Activated CD4-positive, alpha-beta memory T cell treated with anti-CD3 and anti-CD28 coated beads for 36 hours (primary cell): Measurements from ENCODE around the gene PABPN1. TPM values are rescaled to one million over a fixed set of nuclear protein-coding genes. Genes with fewer than 3 reads are reported as not detected.

Source experiments
- CTCF ChIA-PET: fragments of 350-600 bp; sonication (Branson Sonifier 250); formaldehyde crosslinking; loops from one replicate; lab custom pipeline; 2021; ENCODE audit warnings: antibody characterized with exemption, inconsistent platforms; lab: Charles Lee
- POLR2A ChIA-PET: fragments of 350-600 bp; sonication (Branson Sonifier 250); formaldehyde crosslinking; loops from one replicate; lab custom pipeline; 2021; ENCODE audit warnings: antibody characterized with exemption; lab: Charles Lee
- DNase-seq: peaks from one replicate; pipeline ENCODE4 v3.0.0-alpha.2; 2020
- H3K27ac Mint-ChIP-seq: one replicate; pipeline ENCODE4 v1.8.0; 2021; ENCODE audit warnings: mixed read lengths
- H3K27me3 Mint-ChIP-seq: one replicate; pipeline ENCODE4 v1.8.0; 2021; ENCODE audit warnings: mixed read lengths
- H3K36me3 Mint-ChIP-seq: one replicate; pipeline ENCODE4 v1.8.0; 2021; ENCODE audit warnings: mixed read lengths
- H3K4me1 Mint-ChIP-seq: one replicate; pipeline ENCODE4 v1.8.0; 2021; ENCODE audit warnings: low read depth, mixed read lengths
- H3K4me3 Mint-ChIP-seq: one replicate; pipeline ENCODE4 v1.8.0; 2021; ENCODE audit warnings: mild to moderate bottlenecking, mixed read lengths
- H3K9me3 Mint-ChIP-seq: one replicate; pipeline ENCODE4 v1.8.0; 2021; ENCODE audit warnings: mixed read lengths
- intact Hi-C: fragments of 100-400 bp; cut with micrococcal nuclease; formaldehyde crosslinking; loops from one replicate; pipeline ENCODE4 v1.15.1; 2023
- total RNA-seq, 2 experiments: library from RNA; stranded (reverse); gene quantifications; one replicate each; pipeline ENCODE4 v1.2.3, GENCODE V29; 2021

Gene PABPN1
- total RNA-seq, 2 experiments from 2014 or later = 198 to 209 TPM

DNA sequence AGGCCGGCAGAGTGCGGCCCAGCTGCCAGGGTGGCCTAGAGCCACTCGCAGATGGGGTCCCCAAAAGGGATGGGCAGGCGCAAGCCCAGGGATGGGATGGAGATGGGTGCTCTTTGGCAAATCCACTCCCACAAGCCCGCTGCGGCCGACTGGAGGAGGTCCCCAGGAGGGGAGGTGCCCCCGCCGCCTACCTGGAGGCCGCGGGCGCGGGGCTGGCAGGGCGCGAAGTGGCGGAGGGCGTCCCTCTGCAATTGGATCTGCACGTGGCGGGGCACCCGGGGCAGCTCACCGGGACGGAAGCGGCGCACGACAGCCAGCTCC lies 19.3 kb upstream of the PABPN1 start:
- intact Hi-C loops = loop anchor here (1.0 to 5.0 kb wide), 6 partner anchors 16 to 255 kb away; partner anchors contain the start of genes ACIN1, C14orf119, HOMEZ and NGDN
- POLR2A ChIA-PET = interaction anchor here (0.7 to 4.4 kb wide), 7 partner anchors 13 to 207 kb away, joined by 3 to 102 read pairs (median 3); partner anchors contain the start of genes ACIN1, C14orf119, HOMEZ and PABPN1
- CTCF ChIA-PET = interaction anchor here (1.0 to 4.6 kb wide), 15 partner anchors 10 to 234 kb away, joined by 3 to 76 read pairs (median 6); partner anchors contain the start of genes ACIN1, C14orf119, HOMEZ and PABPN1
- Mint-ChIP-seq H3K36me3 (peaks cover 8% of the 10 kb centered on the region), H3K27ac (peak overlapping the region; percentile 94), H3K4me1 (peaks cover 22% of the 10 kb centered on the region), H3K27me3 (peaks cover 7% of the 10 kb centered on the region), H3K9me3 (no peaks in the 10 kb centered on the region), H3K4me3 (peak overlapping the region; percentile 94)
- DNase-seq = no peak

GRCh38 chr14:23302290-23303225 lies 18.7 kb upstream of the PABPN1 start, which contains the start of gene PPP1R3E:
Gene PPP1R3E, minus strand, starts transcription at chr14:23302859. Its CDS starts 283 bp downstream, at chr14:23302576.
- H3K4me1 Mint-ChIP-seq = peaks cover 22% of the 10 kb centered on the region
- intact Hi-C loops = loop anchor here (2.0 to 5.0 kb wide), 2 partner anchors 66 to 255 kb away; partner anchors contain the start of gene THTPA
- H3K4me3 Mint-ChIP-seq = peak within 1 kb of the TSS; percentile 94
- peaks cover 12% of the 10 kb centered on the region for H3K27me3 Mint-ChIP-seq
- H3K27ac Mint-ChIP-seq = peak within 1 kb of the TSS; percentile 96
- ChIA-PET CTCF (interaction anchor here (0.6 to 4.6 kb wide), 13 partner anchors 10 to 234 kb away, joined by 3 to 76 read pairs (median 6); partner anchors contain the start of genes HOMEZ and PABPN1), POLR2A (interaction anchor here (0.7 to 4.4 kb wide), 8 partner anchors 13 to 207 kb away, joined by 3 to 102 read pairs (median 3); partner anchors contain the start of genes ACIN1, C14orf119, HOMEZ and PABPN1)
- peaks cover 3% of the 10 kb centered on the region for H3K36me3 Mint-ChIP-seq
- no peaks in the 10 kb centered on the region for H3K9me3 Mint-ChIP-seq
- DNase-seq = peak; percentile 93

DNA sequence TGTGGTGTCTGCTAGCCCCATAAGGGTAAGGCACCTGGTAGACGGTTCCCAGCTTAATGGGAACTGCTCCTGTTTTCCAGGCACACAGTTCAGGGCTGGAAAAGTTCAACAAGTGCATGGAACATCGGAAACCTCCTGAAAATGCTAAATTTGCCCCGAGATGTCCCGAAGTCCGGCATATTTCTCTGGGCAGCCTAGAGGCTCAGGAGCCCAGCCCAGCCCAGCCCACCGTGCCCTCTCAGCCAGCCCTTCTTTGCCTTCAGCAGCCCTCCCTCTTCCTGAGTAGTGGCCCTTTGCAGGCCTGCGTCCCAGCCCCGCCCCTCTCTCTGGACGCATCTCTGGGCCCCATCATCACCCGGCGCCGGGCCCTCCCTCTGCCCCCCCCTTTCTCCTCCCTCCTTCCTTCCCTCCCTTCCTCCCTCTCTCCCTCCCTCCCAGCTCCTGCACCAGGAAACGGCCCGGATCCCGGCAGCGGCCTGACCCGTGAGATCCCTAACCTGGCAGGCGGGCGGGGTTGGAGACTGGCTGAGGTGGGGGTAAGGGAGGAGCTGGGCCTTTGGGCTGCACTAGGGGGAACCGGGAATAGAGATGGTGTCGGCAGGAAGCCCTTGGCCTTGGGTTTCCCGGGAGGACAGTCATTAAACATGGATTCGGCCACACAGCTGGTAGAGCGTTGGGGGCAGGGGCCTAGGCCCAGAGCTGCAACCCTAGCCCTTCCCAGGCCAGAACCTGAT lies 14.7 kb upstream of the PABPN1 start, which contains the start of gene BCL2L2:
Gene BCL2L2, plus strand, starts transcription at position 422 of the 734 bp plus-strand sequence. CDS start 935 bp downstream, outside the sequence.
- no peaks in the 10 kb centered on the region for H3K36me3 Mint-ChIP-seq
- no peak for DNase-seq
- peaks cover 5% of the 10 kb centered on the region for H3K4me1 Mint-ChIP-seq
- no peak within 1 kb of the TSS for H3K4me3 Mint-ChIP-seq
- ChIA-PET POLR2A (no interaction called here), CTCF (interaction anchor here (0.9 to 2.6 kb wide), 4 partner anchors 11 to 73 kb away, joined by 3 to 7 read pairs (median 4); partner anchors contain the start of gene PABPN1)
- H3K9me3 Mint-ChIP-seq = no peaks in the 10 kb centered on the region
- H3K27ac Mint-ChIP-seq = no peak within 1 kb of the TSS
- peaks cover 22% of the 10 kb centered on the region for H3K27me3 Mint-ChIP-seq
- intact Hi-C loops = no loop called here

GRCh38 chr14:23307146-23307530 lies 14.1 kb upstream of the PABPN1 start:
- no peak for DNase-seq
- intact Hi-C loops = no loop called here
- ChIA-PET POLR2A (no interaction called here), CTCF (interaction anchor here (0.9 to 1.6 kb wide), 3 partner anchors 11 to 238 kb away, joined by 3 to 6 read pairs (median 3); no protein-coding TSS in a partner anchor)
- no peak overlapping the region for H3K27ac Mint-ChIP-seq
- no peaks in the 10 kb centered on the region for H3K9me3 Mint-ChIP-seq
- no peak overlapping the region for H3K4me3 Mint-ChIP-seq
- H3K27me3 Mint-ChIP-seq = peaks cover 22% of the 10 kb centered on the region
- no peaks in the 10 kb centered on the region for H3K36me3 Mint-ChIP-seq
- H3K4me1 Mint-ChIP-seq = peaks cover 5% of the 10 kb centered on the region

DNA sequence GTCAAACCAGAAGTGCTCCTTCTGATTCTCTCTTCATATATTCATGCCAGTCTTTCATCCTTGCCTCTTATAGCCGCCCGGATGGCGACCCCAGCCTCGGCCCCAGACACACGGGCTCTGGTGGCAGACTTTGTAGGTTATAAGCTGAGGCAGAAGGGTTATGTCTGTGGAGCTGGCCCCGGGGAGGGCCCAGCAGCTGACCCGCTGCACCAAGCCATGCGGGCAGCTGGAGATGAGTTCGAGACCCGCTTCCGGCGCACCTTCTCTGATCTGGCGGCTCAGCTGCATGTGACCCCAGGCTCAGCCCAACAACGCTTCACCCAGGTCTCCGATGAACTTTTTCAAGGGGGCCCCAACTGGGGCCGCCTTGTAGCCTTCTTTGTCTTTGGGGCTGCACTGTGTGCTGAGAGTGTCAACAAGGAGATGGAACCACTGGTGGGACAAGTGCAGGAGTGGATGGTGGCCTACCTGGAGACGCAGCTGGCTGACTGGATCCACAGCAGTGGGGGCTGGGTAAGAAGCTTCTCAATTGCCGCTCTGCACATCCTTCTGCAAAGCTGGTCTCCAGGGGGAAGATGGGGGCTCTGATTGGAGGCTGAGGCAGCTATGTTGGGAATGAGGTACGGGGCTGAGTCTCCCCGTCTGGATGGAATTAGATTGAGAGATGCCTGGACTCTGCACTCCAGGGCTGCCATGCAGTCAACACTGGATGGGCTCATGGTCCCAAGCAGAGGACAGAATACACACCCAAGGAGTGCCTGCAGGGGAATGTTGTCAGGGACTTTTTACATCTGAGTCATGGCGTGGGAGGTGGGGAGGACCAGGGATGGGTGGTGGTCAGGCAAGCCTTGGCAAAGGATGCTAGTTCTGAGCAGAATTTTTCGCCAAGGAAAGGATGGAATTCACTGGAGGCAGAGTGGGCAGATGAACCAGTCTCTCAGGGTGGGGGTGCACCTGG lies 13.3 kb upstream of the PABPN1 start:
- ChIA-PET CTCF (interaction anchor here (0.9 to 1.6 kb wide), 3 partner anchors 12 to 239 kb away, joined by 3 to 6 read pairs (median 3); no protein-coding TSS in a partner anchor), POLR2A (no interaction called here)
- no peaks in the 10 kb centered on the region for H3K9me3 Mint-ChIP-seq
- H3K27ac Mint-ChIP-seq = no peak overlapping the region
- intact Hi-C loops = no loop called here
- no peak for DNase-seq
- peaks cover 22% of the 10 kb centered on the region for H3K27me3 Mint-ChIP-seq
- peaks cover 4% of the 10 kb centered on the region for H3K4me1 Mint-ChIP-seq
- H3K36me3 Mint-ChIP-seq = no peaks in the 10 kb centered on the region
- H3K4me3 Mint-ChIP-seq = no peak overlapping the region

DNA sequence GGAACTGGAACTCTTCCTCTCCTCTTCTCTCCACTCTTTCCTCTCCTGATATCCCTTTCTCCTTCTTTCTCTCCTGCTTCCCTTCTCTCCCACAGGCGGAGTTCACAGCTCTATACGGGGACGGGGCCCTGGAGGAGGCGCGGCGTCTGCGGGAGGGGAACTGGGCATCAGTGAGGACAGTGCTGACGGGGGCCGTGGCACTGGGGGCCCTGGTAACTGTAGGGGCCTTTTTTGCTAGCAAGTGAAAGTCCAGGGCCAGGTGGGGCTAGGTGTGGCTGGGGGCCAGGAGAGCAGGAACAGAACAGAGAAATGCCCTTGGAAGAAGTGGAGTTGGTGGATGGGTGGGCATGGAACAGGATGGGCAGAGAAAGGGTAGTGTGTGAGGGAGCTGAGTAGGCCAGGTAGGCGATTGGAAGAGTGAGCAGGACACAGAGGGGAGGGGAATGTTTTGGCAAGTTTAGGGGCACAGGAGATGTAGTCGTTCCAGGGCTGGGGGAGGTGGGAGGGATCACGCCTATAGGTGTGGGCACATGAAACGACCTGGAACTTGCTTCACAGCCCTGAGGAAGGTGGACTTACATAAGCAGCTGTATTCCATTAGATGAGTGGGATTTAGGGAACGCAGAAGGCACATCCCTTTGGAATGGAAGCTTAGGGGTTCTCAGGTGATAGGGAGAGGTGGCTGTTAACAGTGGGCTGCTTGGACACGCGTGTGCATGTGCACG lies 12.4 kb upstream of the PABPN1 start:
- no peak overlapping the region for H3K27ac Mint-ChIP-seq
- no peak overlapping the region for H3K4me3 Mint-ChIP-seq
- no peaks in the 10 kb centered on the region for H3K36me3 Mint-ChIP-seq
- peaks cover 22% of the 10 kb centered on the region for H3K27me3 Mint-ChIP-seq
- DNase-seq = no peak
- ChIA-PET POLR2A (no interaction called here), CTCF (no interaction called here)
- H3K9me3 Mint-ChIP-seq = no peaks in the 10 kb centered on the region
- H3K4me1 Mint-ChIP-seq = no peaks in the 10 kb centered on the region
- intact Hi-C loops = no loop called here

DNA sequence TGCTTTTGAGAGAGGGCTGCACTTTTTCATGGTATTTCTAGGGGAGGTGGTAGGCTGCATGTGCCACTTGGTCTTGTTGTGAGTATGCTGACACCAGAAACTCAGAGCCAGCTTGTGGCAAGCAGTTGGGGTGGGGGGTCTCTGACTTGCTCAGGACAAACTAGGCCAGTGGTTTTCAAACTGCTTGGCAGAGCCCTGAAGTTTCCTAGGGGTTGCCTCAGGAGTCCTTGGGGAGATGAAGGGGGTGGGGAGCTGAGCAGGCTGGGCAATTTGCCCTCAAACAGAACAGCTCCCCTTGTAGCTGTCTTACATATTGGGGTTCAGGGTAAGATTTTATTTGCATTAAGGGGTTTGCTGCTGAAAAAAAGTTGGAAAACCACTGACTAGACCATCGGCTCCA lies 10.7 kb upstream of the PABPN1 start:
- Mint-ChIP-seq H3K4me1 (no peaks in the 10 kb centered on the region), H3K27ac (no peak overlapping the region)
- intact Hi-C loops = no loop called here

DNA sequence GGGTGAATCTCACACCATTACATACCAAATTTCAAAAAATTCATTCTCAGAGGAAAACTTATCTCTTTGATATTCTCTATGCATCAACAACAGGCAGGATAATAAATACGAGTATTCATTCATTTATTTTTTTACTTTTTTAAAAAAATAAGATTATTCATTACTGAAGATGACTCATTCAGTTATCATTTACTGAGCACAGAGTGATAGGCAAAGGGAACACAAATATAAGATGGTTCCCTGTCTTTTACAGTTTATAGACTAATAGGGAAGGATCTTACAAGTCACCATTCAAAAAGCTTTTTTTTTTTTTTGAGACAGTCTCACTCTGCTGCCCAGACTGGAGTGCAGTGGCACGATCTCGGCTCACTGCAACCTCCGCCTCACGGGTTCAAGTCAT lies 5.0 kb upstream of the PABPN1 start:
- intact Hi-C loops = no loop called here
- POLR2A ChIA-PET = no interaction called here
- peaks cover 8% of the 10 kb centered on the region for H3K4me1 Mint-ChIP-seq
- no peaks in the 10 kb centered on the region for H3K9me3 Mint-ChIP-seq
- H3K27me3 Mint-ChIP-seq = peaks cover 1% of the 10 kb centered on the region
- DNase-seq = no peak
- no peak overlapping the region for H3K27ac Mint-ChIP-seq
- CTCF ChIA-PET = no interaction called here
- H3K4me3 Mint-ChIP-seq = no peak overlapping the region
- no peaks in the 10 kb centered on the region for H3K36me3 Mint-ChIP-seq

More for the DNA sequence above, 10.7 kb upstream of the PABPN1 start:
- Mint-ChIP-seq H3K27me3 (peaks cover 24% of the 10 kb centered on the region), H3K4me3 (no peak overlapping the region), H3K36me3 (no peaks in the 10 kb centered on the region), H3K9me3 (no peaks in the 10 kb centered on the region)
- DNase-seq = no peak
- ChIA-PET POLR2A (no interaction called here), CTCF (interaction anchor here (1.9 kb wide), 1 partner anchor 24 kb away, joined by 4 read pairs; the partner anchor contains the start of gene HOMEZ)

- Mint-ChIP-seq H3K36me3 (peaks cover 15% of the 10 kb centered on the region), H3K9me3 (no peaks in the 10 kb centered on the region), H3K4me3 (peak overlapping the region; percentile 92), H3K4me1 (peaks cover 23% of the 10 kb centered on the region), H3K27ac (peak overlapping the region; percentile 90), H3K27me3 (peaks cover 1% of the 10 kb centered on the region)
- intact Hi-C loops = loop anchor here (2.0 kb wide), 1 partner anchor 231 kb away; the partner anchor contains the start of gene ZFHX2
- POLR2A ChIA-PET = interaction anchor here (1.2 to 4.5 kb wide), 3 partner anchors 18 to 794 kb away, joined by 6 to 102 read pairs (median 17); partner anchors contain the start of genes ACIN1, C14orf119, DCAF11 and NRL
- CTCF ChIA-PET = interaction anchor here (0.7 to 4.8 kb wide), 12 partner anchors 14 to 262 kb away, joined by 3 to 76 read pairs (median 6); partner anchors contain the start of genes ACIN1, BCL2L2, C14orf119 and CDH24
- no peak for DNase-seq
Observed at GRCh38 chr14:23319746-23320583, 1.3 kb upstream of the PABPN1 start.
